Measurements from ENCODE around the gene TLR3. TPM values are rescaled to one million over a fixed set of nuclear protein-coding genes. Genes with fewer than 3 reads are reported as not detected.

TLR3 gene
- total and polyA plus RNA-seq, 2 of the 8 experiments (the other 6 are each of a cell fraction or from before 2014, with no cell fraction given): 1.00 to 2.6 TPM

DNA sequence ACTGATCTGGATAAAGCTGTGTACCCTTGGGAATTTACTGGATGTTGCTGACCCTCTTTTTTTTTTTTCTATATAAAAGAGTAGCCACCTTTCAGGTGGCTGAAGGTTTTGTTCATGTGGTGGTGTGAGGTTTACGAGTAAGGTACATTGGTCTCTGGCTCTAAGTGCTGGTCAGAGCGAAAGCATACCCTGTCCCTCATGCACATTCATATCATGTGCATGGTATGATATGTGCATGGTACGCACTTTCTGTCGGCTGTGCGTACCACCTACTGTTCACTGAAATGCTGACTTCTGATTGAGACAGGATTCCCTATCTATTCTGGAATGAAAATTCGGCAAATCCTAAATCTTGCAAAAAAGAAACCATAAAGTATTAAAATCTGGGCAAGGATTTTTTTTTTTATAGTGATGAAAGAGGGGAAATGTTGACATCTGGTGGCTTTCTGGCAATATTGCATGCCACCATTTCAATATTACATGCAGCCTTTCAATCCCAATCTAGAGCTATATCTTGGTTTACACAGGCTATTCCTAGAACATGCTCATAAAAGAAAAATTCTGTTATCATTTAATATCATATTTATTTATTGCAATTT lies 68.3 kb downstream of the TLR3 start:
- Histone ChIP-seq H3K56ac (replicated peaks; ENCODE audit: insufficient read length, low read depth, low read length) (no peak overlapping the region), H2AFZ (ENCODE audit: low read length) (no peak overlapping the region), H2BK12ac (ENCODE audit: low read depth, low read length) (no peak overlapping the region; the same call in 1 of the 2 replicates), H3K79me2 (ENCODE audit: control insufficient read depth in 1 of 2, insufficient read depth in 2 of 2, low read length in 2 of 2) (no peaks in the 10 kb centered on the region), H4K8ac (ENCODE audit: extremely low read depth, insufficient read depth, low read length) (no peak overlapping the region), H3K23ac (ENCODE audit: insufficient read length) (no peak overlapping the region), H3K14ac (ENCODE audit: insufficient read length) (no peak overlapping the region), H4K20me1 (replicated peaks in 1 of 2; ENCODE audit: control insufficient read depth in 1 of 2, insufficient read depth in 2 of 2, low read length in 2 of 2) (no peaks in the 10 kb centered on the region), H3K4ac (replicated peaks; ENCODE audit: insufficient read length, low read depth, low read length) (no peak overlapping the region), H2BK5ac (ENCODE audit: low read depth, low read length) (no peak overlapping the region), H3K27me3 (replicated peaks in 1 of 4; ENCODE audit: control insufficient read depth in 3 of 4, extremely low read depth in 1 of 4, insufficient read depth in 3 of 4, low read length in 3 of 4) (no peaks in the 10 kb centered on the region), H3K18ac (ENCODE audit: extremely low read depth, low read length) (no peak overlapping the region), H3K4me3 (ENCODE audit: extremely low read depth in 1 of 4, insufficient read depth in 2 of 4, low read depth in 3 of 4, low read length in 4 of 4) (no peak overlapping the region), H3K23me2 (ENCODE audit: low read depth, low read length) (no peaks in the 10 kb centered on the region), H3K9ac (replicated peaks in 1 of 4; ENCODE audit: extremely low read depth in 1 of 4, low read depth in 3 of 4, low read length in 3 of 4) (no peak overlapping the region), H3K79me1 (ENCODE audit: low read depth, low read length) (no peaks in the 10 kb centered on the region), H4K91ac (replicated peaks; ENCODE audit: insufficient read length, low read length) (no peak overlapping the region), H2BK20ac (ENCODE audit: low read length) (no peak overlapping the region), H2BK15ac (ENCODE audit: low read length) (no peak overlapping the region), H3K4me1 (replicated peaks in 1 of 4; ENCODE audit: control insufficient read depth in 3 of 4, insufficient read depth in 4 of 4, low read length in 3 of 4) (peaks cover 4 to 7% (median 5%) of the 10 kb centered on the region in 4 experiments), H3K27ac (ENCODE audit: low read depth, low read length) (no peak overlapping the region), H3K4me2 (ENCODE audit: insufficient read depth in 1 of 2, low read depth in 2 of 2, low read length in 2 of 2) (no peak overlapping the region), H3K36me3 (ENCODE audit: control insufficient read depth in 2 of 4, insufficient read depth in 4 of 4, low read length in 3 of 4) (no peaks in the 10 kb centered on the region), H2AK5ac (ENCODE audit: low read depth, low read length) (no peak overlapping the region), H2BK120ac (replicated peaks; ENCODE audit: low read depth, low read length) (no peak overlapping the region), H3K9me3 (ENCODE audit: insufficient read depth in 2 of 2, low read depth in 1 of 2, low read length in 1 of 2) (no peaks in the 10 kb centered on the region), H4K5ac (ENCODE audit: insufficient read length, low read depth, low read length) (no peak overlapping the region)
- CTCF ChIA-PET (ENCODE audit: partially characterized antibody): interaction anchor here (0.5 to 2.5 kb wide), 45 partner anchors 8 to 954 kb away, joined by 3 to 53 read pairs (median 4); partner anchors contain the start of genes CYP4V2 and TLR3
- FAIRE-seq: no peak
- no peak for DNase-seq (ENCODE audit: low read depth in 1 of 2, low spot score in 2 of 2)
- POLR2A ChIA-PET (ENCODE audit: partially characterized antibody): interaction anchor here (1.9 kb wide), 1 partner anchor 9 kb away, joined by 5 read pairs; no protein-coding TSS in a partner anchor
- WGBS, 2 experiments (ENCODE audit: extremely low coverage in 1 of 2, insufficient coverage in 1 of 2, insufficient read length in 1 of 2, insufficient replicate concordance in 2 of 2, low coverage in 1 of 2, low lambda C conversion rate in 2 of 2, missing lambda C conversion rate in 1 of 2): 87% methylated on average over 6 of the region's 6 CpGs; no CpG with 5 or more reads in 1 of the 2 experiments
- peak; percentile 72 to 73 for TF ChIP-seq RAD21 (IDR thresholded peaks at IDR 0.05 in 1 of 2, conservative IDR thresholded peaks at IDR 0.05 in 1 of 2; ENCODE audit: low read depth in 2 of 2, low read length in 2 of 2)
- TF ChIP-seq CTBP2 (IDR thresholded peaks at IDR 0.05; ENCODE audit: borderline replicate concordance, insufficient read depth, insufficient read length, low read length): no peak
- TF ChIP-seq POLR2A (IDR thresholded peaks at IDR 0.05; ENCODE audit: control extremely low read depth in 1 of 2, low read depth in 2 of 2, low read length in 2 of 2): no peak
- peak in 2 of 3 experiments; percentile 40 to 51; a peak in 2 of 4 replicates for TF ChIP-seq CTCF (IDR thresholded peaks at IDR 0.05; ENCODE audit: control extremely low read depth in 1 of 3, insufficient read depth in 1 of 3, low read depth in 1 of 3, low read length in 3 of 3)
- TF ChIP-seq CREB1 (IDR thresholded peaks at IDR 0.05): no peak
- no peak for TF ChIP-seq POLR2AphosphoS5 (IDR thresholded peaks at IDR 0.05; ENCODE audit: low read depth, low read length)
- no peak for TF ChIP-seq SP4 (IDR thresholded peaks at IDR 0.05; ENCODE audit: low read length)
- no peak for TF ChIP-seq HDAC6 (IDR thresholded peaks at IDR 0.05; ENCODE audit: low read depth, low read length)
- no peak for TF ChIP-seq EP300 (IDR thresholded peaks at IDR 0.05; ENCODE audit: borderline replicate concordance in 1 of 2, low read depth in 2 of 2, low read length in 2 of 2)
- no peak for TF ChIP-seq RNF2 (IDR thresholded peaks at IDR 0.05; ENCODE audit: borderline replicate concordance, low read depth, low read length, missing control alignments, poor library complexity, severe bottlenecking)
